WI38 (cell line): ENCODE measurements around the gene BTAF1.

Source experiments
- H3K4me3 ChIP-seq: 2 replicates; pipeline ENCODE4 v1.5.1; 2011; ENCODE audit warnings: low read depth, mild to moderate bottlenecking, control low read depth, low read length
- CTCF ChIP-seq: IDR thresholded peaks from 2 replicates; pipeline ENCODE4 v1.5.1; 2012; ENCODE audit warnings: low read depth, mild to moderate bottlenecking, control low read depth, low read length

BTAF1 gene

GRCh38 chr10:92075829-92076228 is 152.3 kb downstream of the BTAF1 start:
- no peak overlapping the region for H3K4me3 ChIP-seq

GRCh38 chr10:92076722-92077121 is 153.2 kb downstream of the BTAF1 start:
- no peak for TF ChIP-seq CTCF
- no peak overlapping the region for H3K4me3 ChIP-seq

More at GRCh38 chr10:92075829-92076228, 152.3 kb downstream of the BTAF1 start:
- no peak for TF ChIP-seq CTCF

- no peak for TF ChIP-seq CTCF
- no peak overlapping the region for H3K4me3 ChIP-seq
Measured at GRCh38 chr10:92079003-92079402, 155.4 kb downstream of the BTAF1 start.
